OCI-LY7 (cell line): ENCODE results near the gene SDCCAG8. TPM values are rescaled to one million over a fixed set of nuclear protein-coding genes. Genes with fewer than 3 reads are reported as not detected.

Experiments
- BruUV-seq: library from RNA; stranded (reverse); fragments of 400-500 nt; replicated peaks from 2 replicates; lab custom pipeline; 2021; lab: Mats Ljungman, UMichigan
- CTCF ChIA-PET: fragments of 300-600 bp; sonication (Branson Sonifier 250); formaldehyde crosslinking; loops from one replicate; lab custom pipeline; 2022; ENCODE audit warnings: antibody characterized with exemption; ENCODE audit not compliant: unreplicated experiment; lab: Charles Lee
- POLR2A ChIA-PET: fragments of 300-600 bp; sonication (Branson Sonifier 250); formaldehyde crosslinking; loops from one replicate; lab custom pipeline; 2022; ENCODE audit warnings: antibody characterized with exemption; lab: Charles Lee
- DNase-seq: peaks from one replicate; pipeline ENCODE4 v3.0.0-alpha.2; 2015; ENCODE audit warnings: low spot score
- H2AFZ ChIP-seq: fragments of 200-600 bp; sonication (generic), shearing (Covaris generic); 2 replicates; pipeline ENCODE4 v1.6.1; 2014; ENCODE audit warnings: mild to moderate bottlenecking, antibody characterized with exemption, low read length, moderate library complexity
- H3K27ac ChIP-seq: fragments of 200-600 bp; sonication (generic); 2 replicates; pipeline ENCODE4 v1.5.1; 2014; ENCODE audit warnings: mixed run types, low read depth, mild to moderate bottlenecking, moderate library complexity, low read length, inconsistent platforms; ENCODE audit not compliant: poor library complexity, severe bottlenecking
- H3K36me3 ChIP-seq: fragments of 200-600 bp; sonication (generic); 2 replicates; pipeline ENCODE4 v1.6.1; 2014; ENCODE audit warnings: mild to moderate bottlenecking, antibody characterized with exemption, low read length, moderate library complexity, mixed read lengths; ENCODE audit not compliant: insufficient read depth
- H3K4me1 ChIP-seq: fragments of 200-600 bp; sonication (generic); 2 replicates; pipeline ENCODE4 v1.5.1; 2014; ENCODE audit warnings: mild to moderate bottlenecking, low read length; ENCODE audit not compliant: insufficient read depth, poor library complexity, severe bottlenecking
- H3K4me2 ChIP-seq: fragments of 200-600 bp; sonication (generic); 2 replicates; pipeline ENCODE4 v1.6.1; 2014; ENCODE audit warnings: mild to moderate bottlenecking, low read length
- H3K4me3 ChIP-seq: fragments of 200-600 bp; sonication (generic); 2 replicates; pipeline ENCODE4 v1.5.1; 2014; ENCODE audit warnings: mild to moderate bottlenecking, low read depth, low read length; ENCODE audit not compliant: poor library complexity, severe bottlenecking
- H3K79me2 ChIP-seq: fragments of 200-600 bp; sonication (generic); 2 replicates; pipeline ENCODE4 v1.6.1; 2016; ENCODE audit warnings: low read depth, mild to moderate bottlenecking, low read length, moderate library complexity, mixed read lengths; ENCODE audit not compliant: insufficient read depth
- H3K9me2 ChIP-seq: fragments of 200-600 bp; sonication (generic); 2 replicates; pipeline ENCODE4 v1.6.1; 2016; ENCODE audit warnings: mild to moderate bottlenecking, low read length, mixed read lengths; ENCODE audit not compliant: insufficient read depth
- H3K9me3 ChIP-seq: fragments of 200-600 bp; sonication (generic); 2 replicates; pipeline ENCODE4 v1.6.1; 2014; ENCODE audit warnings: mild to moderate bottlenecking, mixed run types, low read length, mixed read lengths
- H4K20me1 ChIP-seq: fragments of 200-600 bp; sonication (generic); 2 replicates; pipeline ENCODE4 v1.6.1; 2014; ENCODE audit warnings: mild to moderate bottlenecking, antibody characterized with exemption, low read length, moderate library complexity, mixed read lengths; ENCODE audit not compliant: insufficient read depth
- EZH2phosphoT487 ChIP-seq: fragments of 200-600 bp; sonication (generic); IDR thresholded peaks from 2 replicates; pipeline ENCODE4 v1.6.1; 2018; ENCODE audit warnings: low read depth, borderline replicate concordance, mild to moderate bottlenecking, mixed run types, antibody characterized with exemption, low read length, moderate library complexity, mixed read lengths
- intact Hi-C: fragments of 100-400 bp; cut with micrococcal nuclease; formaldehyde crosslinking; loops from one replicate; pipeline ENCODE4 v1.10.0; 2022; ENCODE audit not compliant: unreplicated experiment
- total RNA-seq, 2 experiments: library from RNA; depleted of rRNA in 1 of 2; stranded (reverse); fragments of >200 nt in 1 of 2; shearing (Covaris generic) in 1 of 2; gene quantifications; 2 replicates each; pipeline ENCODE4 v1.2.3, GENCODE V29; 2014 to 2022
- TF ChIP-seq, protein P1 (sequence below): fragments of 200-600 bp; sonication (generic); conservative IDR thresholded peaks from 2 replicates; pipeline ENCODE4 v1.5.1; 2014; ENCODE audit warnings: mild to moderate bottlenecking, antibody characterized with exemption, low read length, moderate library complexity, mixed read lengths

SDCCAG8 gene
- total RNA-seq, 2 experiments from 2014 or later, result 18.1 to 28.7 TPM

DNA sequence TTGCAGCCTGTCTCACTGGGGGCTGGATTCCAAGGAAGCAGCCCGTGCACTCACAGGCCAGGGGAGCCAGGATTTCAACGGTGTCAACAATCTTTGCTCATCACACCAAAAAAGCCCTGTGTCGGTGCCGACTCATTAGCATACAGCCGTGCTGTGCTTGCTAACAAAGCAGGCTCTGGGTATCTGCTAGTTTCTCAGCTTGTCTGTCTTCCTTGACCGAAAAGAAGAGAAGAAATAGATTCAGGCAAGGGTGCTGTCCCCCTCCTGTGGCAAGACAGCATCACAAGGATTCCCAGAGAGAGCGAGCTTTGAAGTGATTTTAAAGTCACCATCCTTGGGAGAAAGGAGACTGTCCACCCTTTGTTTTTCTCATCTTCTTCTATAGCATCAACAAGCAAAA is 214.7 kb downstream of the SDCCAG8 start:
- intact Hi-C loops, result no loop called here
- no peak overlapping the region for H2AFZ ChIP-seq
- no peaks in the 10 kb centered on the region for H3K9me3 ChIP-seq
- no peaks in the 10 kb centered on the region for H3K36me3 ChIP-seq
- no peak for TF ChIP-seq EZH2phosphoT487
- TF ChIP-seq, protein P1, sequence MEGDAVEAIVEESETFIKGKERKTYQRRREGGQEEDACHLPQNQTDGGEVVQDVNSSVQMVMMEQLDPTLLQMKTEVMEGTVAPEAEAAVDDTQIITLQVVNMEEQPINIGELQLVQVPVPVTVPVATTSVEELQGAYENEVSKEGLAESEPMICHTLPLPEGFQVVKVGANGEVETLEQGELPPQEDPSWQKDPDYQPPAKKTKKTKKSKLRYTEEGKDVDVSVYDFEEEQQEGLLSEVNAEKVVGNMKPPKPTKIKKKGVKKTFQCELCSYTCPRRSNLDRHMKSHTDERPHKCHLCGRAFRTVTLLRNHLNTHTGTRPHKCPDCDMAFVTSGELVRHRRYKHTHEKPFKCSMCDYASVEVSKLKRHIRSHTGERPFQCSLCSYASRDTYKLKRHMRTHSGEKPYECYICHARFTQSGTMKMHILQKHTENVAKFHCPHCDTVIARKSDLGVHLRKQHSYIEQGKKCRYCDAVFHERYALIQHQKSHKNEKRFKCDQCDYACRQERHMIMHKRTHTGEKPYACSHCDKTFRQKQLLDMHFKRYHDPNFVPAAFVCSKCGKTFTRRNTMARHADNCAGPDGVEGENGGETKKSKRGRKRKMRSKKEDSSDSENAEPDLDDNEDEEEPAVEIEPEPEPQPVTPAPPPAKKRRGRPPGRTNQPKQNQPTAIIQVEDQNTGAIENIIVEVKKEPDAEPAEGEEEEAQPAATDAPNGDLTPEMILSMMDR, result no peak
- DNase-seq, result no peak
- ChIA-PET CTCF (no interaction called here), POLR2A (no interaction called here)
- BruUV-seq, result no TSS peak
- peaks cover 7% of the 10 kb centered on the region for H3K4me1 ChIP-seq
- no peaks in the 10 kb centered on the region for H3K9me2 ChIP-seq
- H3K4me2 ChIP-seq, result no peak overlapping the region
- H3K79me2 ChIP-seq, result no peaks in the 10 kb centered on the region
- no peaks in the 10 kb centered on the region for H4K20me1 ChIP-seq
- no peak overlapping the region for H3K4me3 ChIP-seq
- no peak overlapping the region for H3K27ac ChIP-seq

DNA sequence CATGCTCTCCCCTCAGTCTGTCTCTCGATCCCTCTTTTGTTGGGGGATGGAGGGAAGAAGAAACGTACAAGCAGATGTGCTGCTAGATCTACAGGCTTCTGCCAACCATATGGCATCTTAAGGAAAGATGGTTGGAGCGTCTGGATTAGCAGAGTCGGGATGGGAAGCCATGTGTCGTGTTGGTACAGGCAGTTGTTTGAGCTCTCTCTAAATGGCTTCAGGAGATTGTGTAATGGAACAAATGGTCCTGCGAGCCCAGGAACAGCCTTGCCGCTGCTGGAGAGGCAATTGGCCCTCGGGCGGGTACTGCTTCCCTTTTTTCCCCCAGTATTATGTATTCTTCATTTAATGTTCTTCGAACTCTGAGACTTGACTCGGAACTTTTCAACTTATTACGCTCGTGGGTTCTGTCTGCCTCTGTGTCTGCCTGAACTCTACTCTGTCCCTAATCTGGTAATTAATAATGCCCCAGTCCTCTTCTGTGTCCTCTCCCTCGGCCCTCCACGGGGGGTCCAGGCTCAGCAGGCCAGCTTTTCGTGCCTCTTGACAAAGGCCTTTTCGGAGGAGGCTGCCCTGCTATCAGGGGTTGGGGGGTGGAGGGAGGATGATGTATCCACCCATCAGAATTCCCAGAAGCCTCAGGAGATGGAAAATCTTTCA is 215.3 kb downstream of the SDCCAG8 start:
- Histone ChIP-seq H4K20me1 (no peaks in the 10 kb centered on the region), H3K9me2 (no peaks in the 10 kb centered on the region), H3K27ac (no peak overlapping the region), H2AFZ (no peak overlapping the region), H3K4me1 (peaks cover 7% of the 10 kb centered on the region), H3K4me3 (no peak overlapping the region), H3K4me2 (no peak overlapping the region), H3K79me2 (no peaks in the 10 kb centered on the region), H3K9me3 (no peaks in the 10 kb centered on the region), H3K36me3 (no peaks in the 10 kb centered on the region)
- BruUV-seq, result no TSS peak
- POLR2A ChIA-PET, result interaction anchor here (0.5 kb wide), 1 partner anchor 23 kb away, joined by 3 read pairs; no protein-coding TSS in a partner anchor
- CTCF ChIA-PET, result no interaction called here
- TF ChIP-seq, protein P1, result no peak
- TF ChIP-seq EZH2phosphoT487, result no peak
- intact Hi-C loops, result no loop called here
- DNase-seq, result no peak
